ENCODE measurements around the gene PRM1.
"Not testable (repeated sequence)": the region's sequence is repeated elsewhere in the genome, so short reads cannot be mapped to it uniquely, and the experiment has no call there.

Gene PRM1

GRCh38 chr16:11298143-11298900, 17.2 kb upstream of the PRM1 start:
- no peak for DNase-seq (ENCODE audit: low spot score)

GRCh38 chr16:11297492-11298142, 16.5 kb upstream of the PRM1 start:
- DNase-seq (ENCODE audit: low spot score), result peak; percentile 36

GRCh38 chr16:11296706-11297491, 15.8 kb upstream of the PRM1 start:
- DNase-seq (ENCODE audit: low spot score), result no peak

- DNase-seq (ENCODE audit: low spot score), result no peak
These were observed 15.2 kb upstream of the PRM1 start for GRCh38 chr16:11296351-11296705.

GRCh38 chr16:11295672-11296071, 14.5 kb upstream of the PRM1 start:
- DNase-seq (ENCODE audit: low spot score), result no peak

- DNase-seq (ENCODE audit: low spot score), result no peak
These were observed 11.1 kb upstream of the PRM1 start for GRCh38 chr16:11292076-11292748.

GRCh38 chr16:11291091-11291703, 10.1 kb upstream of the PRM1 start:
- DNase-seq (ENCODE audit: low spot score), result no peak

- DNase-seq (ENCODE audit: low spot score), result no peak
These were observed 9.2 kb upstream of the PRM1 start for GRCh38 chr16:11290102-11290893.

GRCh38 chr16:11289696-11290095, 8.6 kb upstream of the PRM1 start:
- not testable (repeated sequence) for DNase-seq (ENCODE audit: low spot score)

- no peak for DNase-seq (ENCODE audit: low spot score)
These were observed 8.1 kb upstream of the PRM1 start for GRCh38 chr16:11289202-11289601.

- no peak for DNase-seq (ENCODE audit: low spot score)
These were observed 4.7 kb upstream of the PRM1 start for GRCh38 chr16:11285842-11286241.

- DNase-seq (ENCODE audit: low spot score), result no peak
These were observed 2.7 kb upstream of the PRM1 start for GRCh38 chr16:11283820-11284248.

GRCh38 chr16:11278681-11279628, 2.2 kb downstream of the PRM1 start:
- DNase-seq (ENCODE audit: low spot score), result no peak

GRCh38 chr16:11277607-11278337, 3.4 kb downstream of the PRM1 start:
- no peak for DNase-seq (ENCODE audit: low spot score)

GRCh38 chr16:11276896-11277593, 4.1 kb downstream of the PRM1 start:
- no peak for DNase-seq (ENCODE audit: low spot score)

GRCh38 chr16:11276143-11276895, 4.8 kb downstream of the PRM1 start, which contains the start of gene PRM2:
TSS of gene PRM2 (minus strand) at chr16:11276480. CDS start at chr16:11276370, 110 bp downstream.
- no peak for DNase-seq (ENCODE audit: low spot score)

GRCh38 chr16:11274964-11275363, 6.2 kb downstream of the PRM1 start:
- no peak for DNase-seq (ENCODE audit: low spot score)
